Fibroblast of lung (primary cell): ENCODE measurements around the gene IGDCC3. TPM values are rescaled to one million over a fixed set of nuclear protein-coding genes. Genes with fewer than 3 reads are reported as not detected.

Source experiments
- DNase-seq, 2 donors: peaks; one replicate each; pipeline versions ENCODE4 v3.0.0 to v3.0.0-alpha.2; 2010; ENCODE audit warnings: low read depth in 2 of 2
- H2AFZ ChIP-seq: 2 replicates; pipeline ENCODE4 v1.5.1; 2012; ENCODE audit warnings: low read length, control low read depth, inconsistent platforms
- H3K27ac ChIP-seq: 2 replicates; pipeline ENCODE4 v1.5.1; 2011; ENCODE audit warnings: low read length, control low read depth; ENCODE audit not compliant: insufficient read depth
- H3K27me3 ChIP-seq: 2 replicates; pipeline ENCODE4 v1.5.1; 2011; ENCODE audit warnings: mild to moderate bottlenecking, low read length; ENCODE audit not compliant: control insufficient read depth, insufficient read depth
- H3K36me3 ChIP-seq: 2 replicates; pipeline ENCODE4 v1.5.1; 2011; ENCODE audit warnings: low read length; ENCODE audit not compliant: control insufficient read depth, insufficient read depth
- H3K4me1 ChIP-seq: 2 replicates; pipeline ENCODE4 v1.5.1; 2011; ENCODE audit warnings: low read length; ENCODE audit not compliant: control insufficient read depth, insufficient read depth; ENCODE audit errors: extremely low read depth
- H3K4me2 ChIP-seq: 2 replicates; pipeline ENCODE4 v1.5.1; 2011; ENCODE audit warnings: low read length, control low read depth; ENCODE audit not compliant: insufficient read depth; ENCODE audit errors: extremely low read depth
- H3K4me3 ChIP-seq, 4 experiments: fragments of 200-600 bp in 1 of 4; sonication (generic) in 1 of 4; replicated peaks in 1 of 4; 2 replicates each; pipeline ENCODE4 v1.5.1; 2011 to 2016; ENCODE audit warnings: low read length in 4 of 4, low read depth in 3 of 4, mild to moderate bottlenecking in 3 of 4, control low read depth in 2 of 4, inconsistent platforms in 1 of 4, mixed read lengths in 1 of 4; ENCODE audit not compliant: insufficient read depth in 1 of 4; ENCODE audit errors: control extremely low read depth in 1 of 4
- H3K79me2 ChIP-seq: 2 replicates; pipeline ENCODE4 v1.5.1; 2012; ENCODE audit warnings: mild to moderate bottlenecking, low read length, inconsistent platforms; ENCODE audit not compliant: control insufficient read depth, insufficient read depth
- H3K9ac ChIP-seq: 2 replicates; pipeline ENCODE4 v1.5.1; 2011; ENCODE audit warnings: mild to moderate bottlenecking, low read length, control low read depth; ENCODE audit not compliant: insufficient read depth
- H3K9me3 ChIP-seq: 2 replicates; pipeline ENCODE4 v1.5.1; 2012; ENCODE audit warnings: low read depth, low read length; ENCODE audit not compliant: control insufficient read depth, insufficient read depth
- H4K20me1 ChIP-seq: 2 replicates; pipeline ENCODE4 v1.5.1; 2011; ENCODE audit warnings: low read length; ENCODE audit not compliant: control insufficient read depth, insufficient read depth; ENCODE audit errors: extremely low read depth
- CTCF ChIP-seq, 2 donors: IDR thresholded peaks in 1 of 2; conservative IDR thresholded peaks in 1 of 2; 1 replicate in 1 of 2; 2 replicates in 1 of 2; pipeline ENCODE4 v1.5.1; 2011 to 2012; ENCODE audit warnings: low read length in 2 of 2, control low read depth in 1 of 2, inconsistent platforms in 1 of 2, low read depth in 1 of 2, mild to moderate bottlenecking in 1 of 2
- EZH2 ChIP-seq: IDR thresholded peaks from 2 replicates; pipeline ENCODE4 v1.5.1; 2012; ENCODE audit warnings: low read length, control low read depth, mild to moderate bottlenecking; ENCODE audit errors: missing control alignments
- polyA plus RNA-seq, 2 donors: library from polyadenylated mRNA; depleted of rRNA in 1 of 2; stranded (reverse) in 1 of 2; unstranded in 1 of 2; fragments of >200 nt; gene quantifications; 2 replicates each; pipeline ENCODE4 v1.2.1, GENCODE V29; 2011 to 2012; ENCODE audit warnings: missing spikeins in 1 of 2
- total RNA-seq: library from RNA; depleted of rRNA; stranded (reverse); fragments of >200 nt; gene quantifications from 2 replicates; pipeline ENCODE4 v1.2.1, GENCODE V29; 2014

Gene IGDCC3
- total and polyA plus RNA-seq, 2 donors (not counting 1 experiment from before 2014, with no cell fraction given), result 0.15 TPM; not detected in 1

- Histone ChIP-seq H3K4me1 (peaks cover 8% of the 10 kb centered on the region), H3K9me3 (no peaks in the 10 kb centered on the region), H3K27ac (no peak overlapping the region), H3K79me2 (no peaks in the 10 kb centered on the region), H3K27me3 (peaks cover 7% of the 10 kb centered on the region), H2AFZ (no peak overlapping the region), H3K4me3 (no peak overlapping the region), H3K36me3 (no peaks in the 10 kb centered on the region), H4K20me1 (no peaks in the 10 kb centered on the region), H3K4me2 (no peak overlapping the region), H3K9ac (no peak overlapping the region)
- TF ChIP-seq CTCF (conservative IDR thresholded peaks at IDR 0.05 in 1 of 2, IDR thresholded peaks at IDR 0.05 in 1 of 2; ENCODE audit: low read depth in 1 of 2, low read length in 2 of 2) (no peak), EZH2 (no peak)
- peak in 1 of 2 donors; percentile 59 for DNase-seq
Measured at GRCh38 chr15:65412556-65412955, 34.8 kb upstream of the IGDCC3 start.

GRCh38 chr15:65411465-65412071 lies 33.8 kb upstream of the IGDCC3 start:
- Histone ChIP-seq H3K4me3 (no peak overlapping the region), H3K79me2 (no peaks in the 10 kb centered on the region), H3K27me3 (peaks cover 7% of the 10 kb centered on the region), H3K9me3 (no peaks in the 10 kb centered on the region), H3K27ac (no peak overlapping the region), H3K9ac (no peak overlapping the region), H4K20me1 (no peaks in the 10 kb centered on the region), H3K4me2 (no peak overlapping the region), H2AFZ (no peak overlapping the region), H3K4me1 (peaks cover 8% of the 10 kb centered on the region), H3K36me3 (no peaks in the 10 kb centered on the region)
- DNase-seq, result peak in 1 of 2 donors; percentile 59
- TF ChIP-seq EZH2, result no peak
- no peak for TF ChIP-seq CTCF (conservative IDR thresholded peaks at IDR 0.05 in 1 of 2, IDR thresholded peaks at IDR 0.05 in 1 of 2; ENCODE audit: low read depth in 1 of 2, low read length in 2 of 2)

- no peak for TF ChIP-seq CTCF (conservative IDR thresholded peaks at IDR 0.05 in 1 of 2, IDR thresholded peaks at IDR 0.05 in 1 of 2; ENCODE audit: low read depth in 1 of 2, low read length in 2 of 2)
- Histone ChIP-seq H3K4me1 (peaks cover 8% of the 10 kb centered on the region), H3K36me3 (no peaks in the 10 kb centered on the region)
Measured at GRCh38 chr15:65410972-65411371, 33.2 kb upstream of the IGDCC3 start.

More at GRCh38 chr15:65410972-65411371, 33.2 kb upstream of the IGDCC3 start:
- Histone ChIP-seq H3K4me2 (no peak overlapping the region), H3K9ac (no peak overlapping the region), H4K20me1 (no peaks in the 10 kb centered on the region), H3K9me3 (no peaks in the 10 kb centered on the region), H3K4me3 (no peak overlapping the region), H3K27me3 (peaks cover 7% of the 10 kb centered on the region), H3K27ac (no peak overlapping the region), H3K79me2 (no peaks in the 10 kb centered on the region), H2AFZ (no peak overlapping the region)
- no peak for DNase-seq
